SH-SY5Y (cell line): ENCODE measurements around the gene ABCC1.

Experiments used
- GATA2 ChIP-seq: IDR thresholded peaks from 2 replicates; pipeline ENCODE4 v1.6.1; 2011; ENCODE audit warnings: mild to moderate bottlenecking, low read depth, low read length
- GATA3 ChIP-seq: IDR thresholded peaks from 2 replicates; pipeline ENCODE4 v1.6.1; 2011; ENCODE audit warnings: low read depth, mild to moderate bottlenecking, low read length, moderate library complexity

DNA sequence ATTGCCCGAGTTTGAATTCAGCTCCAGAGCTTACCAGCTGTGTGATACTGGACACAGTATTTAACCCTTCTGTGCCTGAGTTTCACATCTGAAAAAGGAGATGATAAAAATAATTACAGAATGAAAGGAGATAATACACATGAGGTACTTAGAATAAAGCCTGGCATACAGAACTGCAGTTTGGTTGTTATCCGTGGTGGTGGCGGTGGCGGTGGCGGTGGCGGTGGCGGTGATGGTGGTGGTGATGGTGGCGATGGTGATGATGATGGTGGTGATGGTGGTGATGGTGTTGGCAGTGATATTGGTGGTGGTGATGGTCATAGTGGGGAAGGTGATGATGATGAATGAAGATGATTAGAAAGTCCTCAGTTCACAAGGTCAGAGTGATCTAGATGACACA, 57.2 kb downstream of the ABCC1 start:
- TF ChIP-seq GATA2 (no peak), GATA3 (no peak)
